ENCODE results near the gene WDR5B. TPM values are rescaled to one million over a fixed set of nuclear protein-coding genes. Genes with fewer than 3 reads are reported as not detected.
A peak's percentile ranks its signal among the peaks of the same experiment; 100 is the strongest.

WDR5B gene
- total RNA-seq, 4 donors from 2014 or later: 2.5 to 6.6 (median 3.9) TPM

- 51% methylated on average over 2 of the region's 2 CpGs for WGBS
- Histone ChIP-seq H3K36me3 (peaks cover 6% of the 10 kb centered on the region), H3K27ac (no peak overlapping the region), H3K4me1 (no peaks in the 10 kb centered on the region), H3K9me3 (no peaks in the 10 kb centered on the region), H3K27me3 (no peaks in the 10 kb centered on the region), H3K4me3 (no peak overlapping the region)
- no peak for DNase-seq (ENCODE audit: low spot score in 2 of 2)
- TF ChIP-seq POLR2A (IDR thresholded peaks at IDR 0.05) (no peak), POLR2AphosphoS5 (IDR thresholded peaks at IDR 0.05) (no peak), CTCF (IDR thresholded peaks at IDR 0.05) (peak; percentile 30 to 56)
Observed at GRCh38 chr3:122392868-122393844, 22.7 kb downstream of the WDR5B start.

- no peak for DNase-seq (ENCODE audit: low spot score in 2 of 2)
- Histone ChIP-seq H3K4me3 (no peak overlapping the region), H3K36me3 (peaks cover 6% of the 10 kb centered on the region), H3K27ac (no peak overlapping the region), H3K4me1 (peaks cover under 1% of the 10 kb centered on the region), H3K9me3 (no peaks in the 10 kb centered on the region), H3K27me3 (no peaks in the 10 kb centered on the region)
- WGBS: 89% methylated on average over 2 of the region's 2 CpGs
- no peak for TF ChIP-seq CTCF (IDR thresholded peaks at IDR 0.05)
- TF ChIP-seq EP300 (IDR thresholded peaks at IDR 0.05): no peak
- no peak for TF ChIP-seq POLR2AphosphoS5 (IDR thresholded peaks at IDR 0.05)
- TF ChIP-seq POLR2A (IDR thresholded peaks at IDR 0.05): no peak
Observed at GRCh38 chr3:122391681-122392446, 24.0 kb downstream of the WDR5B start.

- 72% methylated on average over 4 of the region's 4 CpGs for WGBS
- Histone ChIP-seq H3K27ac (no peak overlapping the region), H3K4me3 (no peak overlapping the region), H3K4me1 (peaks cover 4% of the 10 kb centered on the region), H3K9me3 (no peaks in the 10 kb centered on the region), H3K36me3 (peaks cover 6% of the 10 kb centered on the region), H3K27me3 (no peaks in the 10 kb centered on the region)
- no peak for DNase-seq (ENCODE audit: low spot score in 2 of 2)
- TF ChIP-seq POLR2AphosphoS5 (IDR thresholded peaks at IDR 0.05) (no peak), CTCF (IDR thresholded peaks at IDR 0.05) (no peak)
Observed at GRCh38 chr3:122390665-122391064, 25.2 kb downstream of the WDR5B start.

GRCh38 chr3:122389892-122390291 is 26.0 kb downstream of the WDR5B start:
- TF ChIP-seq POLR2AphosphoS5 (IDR thresholded peaks at IDR 0.05): no peak
- TF ChIP-seq EP300 (IDR thresholded peaks at IDR 0.05): no peak
- TF ChIP-seq POLR2A (IDR thresholded peaks at IDR 0.05): no peak
- TF ChIP-seq CTCF (IDR thresholded peaks at IDR 0.05): no peak
- Histone ChIP-seq H3K36me3 (peaks cover 6% of the 10 kb centered on the region), H3K4me3 (no peak overlapping the region), H3K27ac (no peak overlapping the region), H3K27me3 (no peaks in the 10 kb centered on the region), H3K4me1 (peaks cover 12% of the 10 kb centered on the region), H3K9me3 (no peaks in the 10 kb centered on the region)
- 88% methylated on average over 4 of the region's 4 CpGs for WGBS
- DNase-seq (ENCODE audit: low spot score in 2 of 2): no peak

GRCh38 chr3:122389197-122389596 is 26.7 kb downstream of the WDR5B start:
- Histone ChIP-seq H3K9me3 (no peaks in the 10 kb centered on the region), H3K27me3 (no peaks in the 10 kb centered on the region), H3K27ac (no peak overlapping the region), H3K4me3 (no peak overlapping the region), H3K4me1 (peaks cover 17% of the 10 kb centered on the region), H3K36me3 (peaks cover 6% of the 10 kb centered on the region)
- DNase-seq (ENCODE audit: low spot score in 2 of 2): no peak
- TF ChIP-seq EP300 (IDR thresholded peaks at IDR 0.05): no peak
- TF ChIP-seq POLR2AphosphoS5 (IDR thresholded peaks at IDR 0.05): no peak
- TF ChIP-seq POLR2A (IDR thresholded peaks at IDR 0.05): no peak
- TF ChIP-seq CTCF (IDR thresholded peaks at IDR 0.05): no peak
